ENCODE results near the gene DOCK8. TPM values are rescaled to one million over a fixed set of nuclear protein-coding genes. Genes with fewer than 3 reads are reported as not detected.

Gene DOCK8
- total RNA-seq, 1 experiment from 2014 or later, result 15.2 TPM

DNA sequence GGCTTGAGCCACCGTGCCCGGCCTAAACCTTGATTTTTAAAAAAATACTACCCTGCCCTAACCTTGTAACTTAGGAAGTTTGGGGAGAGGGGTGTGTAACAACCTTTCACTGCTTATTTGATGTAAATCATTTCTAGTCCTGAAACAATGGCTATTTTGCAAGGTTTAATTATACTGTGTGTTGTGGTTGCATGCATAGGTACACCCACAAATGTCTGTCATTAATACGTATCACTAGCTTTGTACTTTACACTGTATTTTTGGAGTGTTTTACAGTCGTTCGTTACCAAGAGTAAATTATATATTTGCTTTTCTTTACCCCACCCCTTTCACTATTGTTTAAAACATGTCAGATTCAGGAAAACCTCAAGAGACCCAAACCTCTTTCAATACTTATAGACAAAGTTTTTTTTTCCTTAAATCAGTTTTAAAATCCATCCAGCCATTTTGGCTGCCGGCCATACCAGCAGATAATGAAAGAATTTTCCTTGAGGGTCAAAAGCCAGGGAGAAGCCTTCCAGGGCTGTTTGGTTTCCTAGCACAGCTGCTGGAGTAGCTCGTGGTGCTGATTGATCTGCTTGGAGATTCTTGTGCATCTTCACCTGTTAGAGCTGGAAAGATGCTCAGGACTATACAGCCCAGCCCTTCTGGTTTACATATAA lies 50.7 kb downstream of the DOCK8 start:
- intact Hi-C loops (cut with micrococcal nuclease; ENCODE audit: unreplicated experiment), result no loop called here
- no peaks in the 10 kb centered on the region for H3K27me3 Mint-ChIP-seq (ENCODE audit: insufficient read depth, unreplicated experiment)

DNA sequence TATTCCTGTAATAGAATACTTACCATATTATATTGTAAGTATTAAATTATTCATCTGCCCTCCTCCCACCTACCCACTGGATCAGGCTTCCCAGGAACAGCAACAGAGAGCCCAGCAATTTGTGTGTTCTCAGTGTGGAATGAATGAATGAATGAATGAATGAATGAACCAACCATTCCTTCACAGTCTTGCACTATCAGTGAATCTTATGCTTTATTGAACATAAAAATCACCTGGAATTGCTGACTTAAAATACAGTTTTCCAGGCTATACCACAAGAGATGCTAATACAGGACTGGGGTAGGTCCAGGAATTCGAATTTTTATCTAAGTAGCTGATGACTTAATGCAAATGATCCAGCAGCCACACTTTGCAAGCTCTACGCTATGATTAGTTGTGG lies 51.6 kb downstream of the DOCK8 start:
- H3K27me3 ChIP-seq (replicated peaks; ENCODE audit: control insufficient read depth, insufficient read depth, low read length), result no peaks in the 10 kb centered on the region
- TF ChIP-seq, protein P1, sequence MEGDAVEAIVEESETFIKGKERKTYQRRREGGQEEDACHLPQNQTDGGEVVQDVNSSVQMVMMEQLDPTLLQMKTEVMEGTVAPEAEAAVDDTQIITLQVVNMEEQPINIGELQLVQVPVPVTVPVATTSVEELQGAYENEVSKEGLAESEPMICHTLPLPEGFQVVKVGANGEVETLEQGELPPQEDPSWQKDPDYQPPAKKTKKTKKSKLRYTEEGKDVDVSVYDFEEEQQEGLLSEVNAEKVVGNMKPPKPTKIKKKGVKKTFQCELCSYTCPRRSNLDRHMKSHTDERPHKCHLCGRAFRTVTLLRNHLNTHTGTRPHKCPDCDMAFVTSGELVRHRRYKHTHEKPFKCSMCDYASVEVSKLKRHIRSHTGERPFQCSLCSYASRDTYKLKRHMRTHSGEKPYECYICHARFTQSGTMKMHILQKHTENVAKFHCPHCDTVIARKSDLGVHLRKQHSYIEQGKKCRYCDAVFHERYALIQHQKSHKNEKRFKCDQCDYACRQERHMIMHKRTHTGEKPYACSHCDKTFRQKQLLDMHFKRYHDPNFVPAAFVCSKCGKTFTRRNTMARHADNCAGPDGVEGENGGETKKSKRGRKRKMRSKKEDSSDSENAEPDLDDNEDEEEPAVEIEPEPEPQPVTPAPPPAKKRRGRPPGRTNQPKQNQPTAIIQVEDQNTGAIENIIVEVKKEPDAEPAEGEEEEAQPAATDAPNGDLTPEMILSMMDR (IDR thresholded peaks at IDR 0.05; ENCODE audit: insufficient read depth in 1 of 2, low read depth in 1 of 2, low read length in 1 of 2, severe bottlenecking in 1 of 2, unreplicated experiment in 1 of 2), result no peak
- Mint-ChIP-seq H3K27ac (ENCODE audit: unreplicated experiment) (no peak overlapping the region), H3K36me3 (ENCODE audit: insufficient read depth, unreplicated experiment) (no peaks in the 10 kb centered on the region), H3K27me3 (ENCODE audit: insufficient read depth, unreplicated experiment) (no peaks in the 10 kb centered on the region), H3K4me3 (ENCODE audit: unreplicated experiment) (no peak overlapping the region), H3K9me3 (ENCODE audit: unreplicated experiment) (no peaks in the 10 kb centered on the region), H3K4me1 (ENCODE audit: low read depth, unreplicated experiment) (peaks cover 7% of the 10 kb centered on the region)
- no peak overlapping the region for H3K4me3 ChIP-seq (ENCODE audit: low read depth, low read length)
- intact Hi-C loops (cut with micrococcal nuclease; ENCODE audit: unreplicated experiment), result no loop called here
- no peak for DNase-seq
- BruUV-seq (replicated peaks), result no TSS peak
- POLR2A ChIA-PET, result no interaction called here
- no peaks in the 10 kb centered on the region for H3K36me3 ChIP-seq (ENCODE audit: control insufficient read depth, insufficient read depth, low read length)
- H3K4me1 ChIP-seq, result peaks cover 4% of the 10 kb centered on the region
- CTCF ChIA-PET, result no interaction called here
- H3K9me3 ChIP-seq, result no peaks in the 10 kb centered on the region

More for the DNA sequence above, 50.7 kb downstream of the DOCK8 start:
- Histone ChIP-seq H3K4me3 (ENCODE audit: low read depth, low read length) (no peak overlapping the region), H3K27me3 (replicated peaks; ENCODE audit: control insufficient read depth, insufficient read depth, low read length) (no peaks in the 10 kb centered on the region), H3K9me3 (no peaks in the 10 kb centered on the region), H3K4me1 (peaks cover 7% of the 10 kb centered on the region), H3K36me3 (ENCODE audit: control insufficient read depth, insufficient read depth, low read length) (no peaks in the 10 kb centered on the region)
- peaks cover 7% of the 10 kb centered on the region for H3K4me1 Mint-ChIP-seq (ENCODE audit: low read depth, unreplicated experiment)
- CTCF ChIA-PET, result no interaction called here
- no peaks in the 10 kb centered on the region for H3K9me3 Mint-ChIP-seq (ENCODE audit: unreplicated experiment)
- DNase-seq, result no peak
- H3K36me3 Mint-ChIP-seq (ENCODE audit: insufficient read depth, unreplicated experiment), result no peaks in the 10 kb centered on the region
- H3K4me3 Mint-ChIP-seq (ENCODE audit: unreplicated experiment), result no peak overlapping the region
- BruUV-seq (replicated peaks), result no TSS peak
- H3K27ac Mint-ChIP-seq (ENCODE audit: unreplicated experiment), result no peak overlapping the region
- TF ChIP-seq, protein P1 (IDR thresholded peaks at IDR 0.05; ENCODE audit: insufficient read depth in 1 of 2, low read depth in 1 of 2, low read length in 1 of 2, severe bottlenecking in 1 of 2, unreplicated experiment in 1 of 2), result no peak
- POLR2A ChIA-PET, result no interaction called here

GRCh38 chr9:268616-269015 lies 54.0 kb downstream of the DOCK8 start:
- DNase-seq, result no peak
- TF ChIP-seq, protein P1 (IDR thresholded peaks at IDR 0.05; ENCODE audit: insufficient read depth in 1 of 2, low read depth in 1 of 2, low read length in 1 of 2, severe bottlenecking in 1 of 2, unreplicated experiment in 1 of 2), result no peak
- H3K36me3 Mint-ChIP-seq (ENCODE audit: insufficient read depth, unreplicated experiment), result no peaks in the 10 kb centered on the region
- no peaks in the 10 kb centered on the region for H3K27me3 Mint-ChIP-seq (ENCODE audit: insufficient read depth, unreplicated experiment)
- H3K4me1 Mint-ChIP-seq (ENCODE audit: low read depth, unreplicated experiment), result peaks cover 7% of the 10 kb centered on the region
- Histone ChIP-seq H3K9me3 (no peaks in the 10 kb centered on the region), H3K4me3 (ENCODE audit: low read depth, low read length) (no peak overlapping the region), H3K27me3 (replicated peaks; ENCODE audit: control insufficient read depth, insufficient read depth, low read length) (no peaks in the 10 kb centered on the region), H3K36me3 (ENCODE audit: control insufficient read depth, insufficient read depth, low read length) (no peaks in the 10 kb centered on the region), H3K4me1 (peaks cover 4% of the 10 kb centered on the region)
- ChIA-PET CTCF (no interaction called here), POLR2A (no interaction called here)
- intact Hi-C loops (cut with micrococcal nuclease; ENCODE audit: unreplicated experiment), result no loop called here
- no TSS peak for BruUV-seq (replicated peaks)
- H3K9me3 Mint-ChIP-seq (ENCODE audit: unreplicated experiment), result no peaks in the 10 kb centered on the region
- H3K4me3 Mint-ChIP-seq (ENCODE audit: unreplicated experiment), result no peak overlapping the region
- H3K27ac Mint-ChIP-seq (ENCODE audit: unreplicated experiment), result no peak overlapping the region

All from Caco-2 (cell line).